Measurements from ENCODE around the gene KHK.
A peak's percentile ranks its signal among the peaks of the same experiment; 100 is the strongest.

The KHK gene

DNA sequence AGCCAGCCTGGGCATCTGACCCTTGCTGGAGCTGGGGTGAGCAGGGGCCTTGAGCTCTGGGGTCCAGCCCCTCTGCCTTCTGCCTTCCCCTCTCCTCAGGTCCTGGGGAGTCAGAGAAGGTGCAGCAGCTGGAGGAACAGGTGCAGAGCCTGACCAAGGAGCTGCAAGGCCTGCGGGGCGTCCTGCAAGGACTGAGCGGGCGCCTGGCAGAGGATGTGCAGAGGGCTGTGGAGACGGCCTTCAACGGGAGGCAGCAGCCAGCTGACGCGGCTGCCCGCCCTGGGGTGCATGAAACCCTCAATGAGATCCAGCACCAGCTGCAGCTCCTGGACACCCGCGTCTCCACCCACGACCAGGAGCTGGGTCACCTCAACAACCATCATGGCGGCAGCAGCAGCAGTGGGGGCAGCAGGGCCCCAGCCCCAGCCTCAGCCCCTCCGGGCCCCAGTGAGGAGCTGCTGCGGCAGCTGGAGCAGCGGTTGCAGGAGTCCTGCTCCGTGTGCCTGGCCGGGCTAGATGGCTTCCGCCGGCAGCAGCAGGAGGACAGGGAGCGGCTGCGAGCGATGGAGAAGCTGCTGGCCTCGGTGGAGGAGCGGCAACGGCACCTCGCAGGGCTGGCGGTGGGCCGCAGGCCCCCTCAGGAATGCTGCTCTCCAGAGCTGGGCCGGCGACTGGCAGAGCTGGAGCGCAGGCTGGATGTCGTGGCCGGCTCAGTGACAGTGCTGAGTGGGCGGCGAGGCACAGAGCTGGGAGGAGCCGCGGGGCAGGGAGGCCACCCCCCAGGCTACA, 4.4 kb upstream of the KHK start:
- TF ChIP-seq, protein P1, sequence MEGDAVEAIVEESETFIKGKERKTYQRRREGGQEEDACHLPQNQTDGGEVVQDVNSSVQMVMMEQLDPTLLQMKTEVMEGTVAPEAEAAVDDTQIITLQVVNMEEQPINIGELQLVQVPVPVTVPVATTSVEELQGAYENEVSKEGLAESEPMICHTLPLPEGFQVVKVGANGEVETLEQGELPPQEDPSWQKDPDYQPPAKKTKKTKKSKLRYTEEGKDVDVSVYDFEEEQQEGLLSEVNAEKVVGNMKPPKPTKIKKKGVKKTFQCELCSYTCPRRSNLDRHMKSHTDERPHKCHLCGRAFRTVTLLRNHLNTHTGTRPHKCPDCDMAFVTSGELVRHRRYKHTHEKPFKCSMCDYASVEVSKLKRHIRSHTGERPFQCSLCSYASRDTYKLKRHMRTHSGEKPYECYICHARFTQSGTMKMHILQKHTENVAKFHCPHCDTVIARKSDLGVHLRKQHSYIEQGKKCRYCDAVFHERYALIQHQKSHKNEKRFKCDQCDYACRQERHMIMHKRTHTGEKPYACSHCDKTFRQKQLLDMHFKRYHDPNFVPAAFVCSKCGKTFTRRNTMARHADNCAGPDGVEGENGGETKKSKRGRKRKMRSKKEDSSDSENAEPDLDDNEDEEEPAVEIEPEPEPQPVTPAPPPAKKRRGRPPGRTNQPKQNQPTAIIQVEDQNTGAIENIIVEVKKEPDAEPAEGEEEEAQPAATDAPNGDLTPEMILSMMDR (IDR thresholded peaks at IDR 0.05; ENCODE audit: insufficient read depth, low read depth, low read length, missing control alignments) = no peak
- DNase-seq (ENCODE audit: low read depth) = no peak
- no peak overlapping the region; the same call in 1 of the 2 replicates for H3K4me3 ChIP-seq (ENCODE audit: low read depth, low read length)

DNA sequence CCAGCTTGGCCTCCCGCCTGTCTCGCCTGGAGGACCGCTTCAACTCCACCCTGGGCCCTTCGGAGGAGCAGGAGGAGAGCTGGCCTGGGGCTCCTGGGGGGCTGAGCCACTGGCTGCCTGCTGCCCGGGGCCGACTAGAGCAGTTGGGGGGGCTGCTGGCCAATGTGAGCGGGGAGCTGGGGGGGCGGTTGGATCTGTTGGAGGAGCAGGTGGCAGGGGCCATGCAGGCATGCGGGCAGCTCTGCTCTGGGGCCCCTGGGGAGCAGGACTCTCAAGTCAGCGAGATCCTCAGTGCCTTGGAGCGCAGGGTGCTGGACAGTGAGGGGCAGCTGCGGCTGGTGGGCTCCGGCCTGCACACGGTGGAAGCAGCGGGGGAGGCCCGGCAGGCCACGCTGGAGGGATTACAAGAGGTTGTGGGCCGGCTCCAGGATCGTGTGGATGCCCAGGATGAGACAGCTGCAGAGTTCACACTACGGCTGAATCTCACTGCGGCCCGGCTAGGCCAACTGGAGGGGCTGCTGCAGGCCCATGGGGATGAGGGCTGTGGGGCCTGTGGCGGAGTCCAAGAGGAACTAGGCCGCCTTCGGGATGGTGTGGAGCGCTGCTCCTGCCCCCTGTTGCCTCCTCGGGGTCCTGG, 3.7 kb upstream of the KHK start:
- DNase-seq (ENCODE audit: low read depth) = no peak
- H3K4me3 ChIP-seq (ENCODE audit: low read depth, low read length) = no peak overlapping the region
- TF ChIP-seq, protein P1 (IDR thresholded peaks at IDR 0.05; ENCODE audit: insufficient read depth, low read depth, low read length, missing control alignments) = no peak

DNA sequence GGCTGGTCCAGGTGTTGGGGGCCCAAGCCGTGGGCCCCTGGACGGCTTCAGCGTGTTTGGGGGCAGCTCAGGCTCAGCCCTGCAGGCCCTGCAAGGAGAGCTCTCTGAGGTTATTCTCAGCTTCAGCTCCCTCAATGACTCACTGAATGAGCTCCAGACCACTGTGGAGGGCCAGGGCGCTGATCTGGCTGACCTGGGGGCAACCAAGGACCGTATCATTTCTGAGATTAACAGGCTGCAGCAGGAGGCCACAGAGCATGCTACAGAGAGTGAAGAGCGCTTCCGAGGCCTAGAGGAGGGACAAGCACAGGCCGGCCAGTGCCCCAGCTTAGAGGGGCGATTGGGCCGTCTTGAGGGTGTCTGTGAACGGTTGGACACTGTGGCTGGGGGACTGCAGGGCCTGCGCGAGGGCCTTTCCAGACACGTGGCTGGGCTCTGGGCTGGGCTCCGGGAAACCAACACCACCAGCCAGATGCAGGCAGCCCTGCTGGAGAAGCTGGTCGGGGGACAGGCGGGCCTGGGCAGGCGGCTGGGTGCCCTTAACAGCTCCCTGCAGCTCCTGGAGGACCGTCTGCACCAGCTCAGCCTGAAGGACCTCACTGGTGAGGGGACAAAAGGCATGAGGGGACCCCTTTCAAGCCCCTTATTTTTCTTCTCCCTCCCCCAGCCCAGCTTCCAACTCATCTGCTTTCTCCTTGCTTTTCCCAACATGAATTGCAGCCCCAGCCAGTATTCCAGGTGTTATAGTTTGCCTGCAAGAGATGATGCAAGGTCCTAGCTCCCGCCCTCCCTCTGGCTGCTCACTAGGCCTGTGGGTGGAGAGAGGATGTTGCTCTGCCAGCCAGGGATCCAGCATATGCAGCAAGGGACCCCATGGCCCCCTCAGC, 2.9 kb upstream of the KHK start:
- DNase-seq (ENCODE audit: low read depth) = no peak
- H3K4me3 ChIP-seq (ENCODE audit: low read depth, low read length) = no peak overlapping the region
- TF ChIP-seq, protein P1 (IDR thresholded peaks at IDR 0.05; ENCODE audit: insufficient read depth, low read depth, low read length, missing control alignments) = no peak

DNA sequence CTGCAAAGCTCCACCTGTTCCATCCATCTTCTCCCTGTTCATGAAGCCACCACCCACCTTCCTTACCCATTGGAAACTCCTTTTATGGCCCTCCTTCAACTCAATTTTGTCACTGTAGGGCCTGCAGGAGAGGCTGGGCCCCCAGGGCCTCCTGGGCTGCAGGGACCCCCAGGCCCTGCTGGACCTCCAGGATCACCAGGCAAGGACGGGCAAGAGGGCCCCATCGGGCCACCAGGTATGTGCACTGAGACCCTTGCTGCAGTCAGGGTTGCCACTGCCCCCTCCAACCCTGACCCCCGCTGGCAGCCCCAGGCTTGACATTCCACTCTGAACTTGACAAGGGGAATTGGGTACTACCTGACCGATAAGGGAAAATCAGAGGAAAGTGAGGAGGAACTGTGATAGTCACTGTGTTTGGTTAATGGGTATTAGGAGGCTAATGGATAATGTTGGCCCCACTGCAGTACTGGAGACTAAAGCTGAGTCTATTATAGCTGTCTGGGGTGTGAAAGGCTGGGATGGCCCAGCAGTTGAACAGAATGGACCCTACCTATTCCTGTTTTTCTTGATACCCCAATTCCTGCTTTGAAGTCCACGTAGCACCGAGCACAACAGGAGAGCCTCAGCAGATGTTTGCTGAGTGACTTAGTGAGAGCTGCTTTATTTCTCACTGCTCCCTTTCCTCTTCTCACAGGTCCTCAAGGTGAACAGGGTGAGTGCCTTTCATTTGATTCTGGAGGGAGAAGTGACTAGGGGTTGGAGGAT, 2.1 kb upstream of the KHK start:
- H3K4me3 ChIP-seq (ENCODE audit: low read depth, low read length) = no peak overlapping the region
- TF ChIP-seq, protein P1 (IDR thresholded peaks at IDR 0.05; ENCODE audit: insufficient read depth, low read depth, low read length, missing control alignments) = no peak
- DNase-seq (ENCODE audit: low read depth) = no peak

DNA sequence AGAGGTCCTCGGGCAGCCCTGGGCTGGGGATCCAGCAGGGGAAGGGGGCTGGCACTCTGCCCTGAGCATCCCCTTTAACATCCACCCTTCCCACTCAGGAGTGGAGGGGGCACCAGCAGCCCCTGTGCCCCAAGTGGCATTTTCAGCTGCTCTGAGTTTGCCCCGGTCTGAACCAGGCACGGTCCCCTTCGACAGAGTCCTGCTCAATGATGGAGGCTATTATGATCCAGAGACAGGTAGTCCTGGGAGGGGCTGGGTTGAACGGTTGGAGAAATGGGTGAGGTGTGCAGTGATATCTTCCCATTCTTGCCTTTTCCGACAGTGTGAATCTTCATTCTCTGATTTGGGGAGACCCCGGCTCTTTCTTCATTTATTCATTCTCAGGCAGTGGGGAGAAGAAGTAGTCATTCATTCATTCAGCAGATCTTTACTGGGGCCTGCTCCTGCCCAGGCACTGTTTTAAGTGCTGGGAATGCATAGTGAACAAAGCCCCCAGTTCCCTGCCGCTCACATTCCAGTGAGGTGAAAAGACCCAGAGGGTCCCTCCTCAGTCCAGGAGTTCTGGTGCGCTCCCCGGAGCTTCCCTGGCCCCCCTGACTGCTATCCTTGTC, 1.4 kb upstream of the KHK start:
- peak overlapping the region; percentile 79 for H3K4me3 ChIP-seq (ENCODE audit: low read depth, low read length)
- no peak for DNase-seq (ENCODE audit: low read depth)
- TF ChIP-seq, protein P1 (IDR thresholded peaks at IDR 0.05; ENCODE audit: insufficient read depth, low read depth, low read length, missing control alignments) = no peak

DNA sequence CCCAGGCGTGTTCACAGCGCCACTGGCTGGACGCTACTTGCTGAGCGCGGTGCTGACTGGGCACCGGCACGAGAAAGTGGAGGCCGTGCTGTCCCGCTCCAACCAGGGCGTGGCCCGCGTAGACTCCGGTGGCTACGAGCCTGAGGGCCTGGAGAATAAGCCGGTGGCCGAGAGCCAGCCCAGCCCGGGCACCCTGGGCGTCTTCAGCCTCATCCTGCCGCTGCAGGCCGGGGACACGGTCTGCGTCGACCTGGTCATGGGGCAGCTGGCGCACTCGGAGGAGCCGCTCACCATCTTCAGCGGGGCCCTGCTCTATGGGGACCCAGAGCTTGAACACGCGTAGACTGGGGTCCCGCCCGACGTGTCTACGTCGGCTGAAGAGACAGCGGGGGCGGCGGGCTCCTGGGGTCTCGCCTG, 891 bp upstream of the KHK start:
- peak overlapping the region; percentile 79 for H3K4me3 ChIP-seq (ENCODE audit: low read depth, low read length)
- peak; percentile 66 for DNase-seq (ENCODE audit: low read depth)
- TF ChIP-seq, protein P1 (IDR thresholded peaks at IDR 0.05; ENCODE audit: insufficient read depth, low read depth, low read length, missing control alignments) = no peak
